GM21515 (cell line): ENCODE data around the gene CLTA.
A peak's percentile ranks its signal among the peaks of the same experiment; 100 is the strongest.

Experiments
- ATAC-seq: cut with Tn5 transposase; IDR thresholded peaks from one replicate; pipeline ENCODE4 v1.9.1; 2021; ENCODE audit not compliant: unreplicated experiment

Gene CLTA

DNA sequence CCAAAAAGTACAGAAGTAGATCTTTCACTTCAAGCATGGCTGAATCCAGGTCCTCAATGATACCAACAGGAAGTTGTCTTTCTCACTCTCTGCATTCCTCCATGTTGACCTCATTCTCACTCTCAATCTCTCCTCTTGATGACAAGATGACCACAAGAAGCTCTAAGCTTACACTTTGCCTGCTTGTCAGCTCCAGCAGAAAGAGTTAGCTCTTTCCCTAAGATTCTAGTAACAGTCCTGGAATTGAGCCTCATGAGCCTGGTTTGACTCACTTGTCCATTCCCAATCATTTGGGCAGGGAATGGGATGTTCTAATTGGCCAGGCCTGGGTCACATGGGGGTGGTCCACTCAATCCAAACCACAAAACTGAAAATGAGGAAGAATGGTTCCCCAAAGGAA, 3.3 kb upstream of the CLTA start:
- no peak for ATAC-seq

- no peak for ATAC-seq
Observed at GRCh38 chr9:36188212-36188611, 2.5 kb upstream of the CLTA start.

DNA sequence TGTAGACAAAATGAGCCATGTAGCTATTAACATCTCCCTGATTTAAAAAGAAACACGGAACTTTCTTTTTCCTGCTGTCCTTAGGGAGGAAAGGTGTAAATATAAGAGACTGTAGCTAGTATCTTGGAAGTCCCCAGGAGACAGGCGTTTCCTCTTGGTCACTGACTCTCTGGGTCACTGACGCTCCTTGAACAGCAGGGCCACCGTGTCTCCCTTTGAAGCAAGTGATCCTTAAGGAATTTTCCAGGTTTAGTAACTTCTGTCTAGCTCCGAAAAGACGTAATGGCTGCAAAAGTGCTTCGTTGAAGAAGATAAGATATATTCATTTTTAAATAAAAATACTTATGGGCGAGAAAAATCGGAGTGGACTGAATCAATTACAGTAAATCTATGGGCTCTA, 745 bp upstream of the CLTA start:
- no peak for ATAC-seq

GRCh38 chr9:36191290-36191645, 547 bp downstream of the CLTA start:
- peak; percentile 4 for ATAC-seq

GRCh38 chr9:36191686-36192085, 965 bp downstream of the CLTA start:
- ATAC-seq = no peak

GRCh38 chr9:36192196-36192595, 1.5 kb downstream of the CLTA start:
- no peak for ATAC-seq

DNA sequence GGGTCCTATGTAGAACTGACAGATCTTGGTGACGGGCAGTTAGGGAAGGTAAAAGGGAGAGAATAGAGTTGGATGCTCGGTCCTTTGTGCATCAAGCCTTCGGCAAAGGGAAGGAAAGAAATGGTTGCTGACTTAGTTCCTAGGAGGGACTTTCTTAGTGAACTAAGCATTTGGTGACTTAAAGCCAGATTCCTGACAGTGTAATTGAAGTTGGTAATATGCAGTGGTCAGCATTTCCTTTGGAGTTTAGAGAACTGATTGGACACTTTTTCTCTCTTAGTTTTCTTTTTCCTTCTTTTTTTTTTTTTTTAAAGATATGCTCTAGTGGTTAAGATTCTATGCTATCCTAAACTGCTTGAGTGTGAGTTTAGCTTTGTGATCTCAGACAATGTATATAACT, 2.3 kb downstream of the CLTA start:
- ATAC-seq = no peak

DNA sequence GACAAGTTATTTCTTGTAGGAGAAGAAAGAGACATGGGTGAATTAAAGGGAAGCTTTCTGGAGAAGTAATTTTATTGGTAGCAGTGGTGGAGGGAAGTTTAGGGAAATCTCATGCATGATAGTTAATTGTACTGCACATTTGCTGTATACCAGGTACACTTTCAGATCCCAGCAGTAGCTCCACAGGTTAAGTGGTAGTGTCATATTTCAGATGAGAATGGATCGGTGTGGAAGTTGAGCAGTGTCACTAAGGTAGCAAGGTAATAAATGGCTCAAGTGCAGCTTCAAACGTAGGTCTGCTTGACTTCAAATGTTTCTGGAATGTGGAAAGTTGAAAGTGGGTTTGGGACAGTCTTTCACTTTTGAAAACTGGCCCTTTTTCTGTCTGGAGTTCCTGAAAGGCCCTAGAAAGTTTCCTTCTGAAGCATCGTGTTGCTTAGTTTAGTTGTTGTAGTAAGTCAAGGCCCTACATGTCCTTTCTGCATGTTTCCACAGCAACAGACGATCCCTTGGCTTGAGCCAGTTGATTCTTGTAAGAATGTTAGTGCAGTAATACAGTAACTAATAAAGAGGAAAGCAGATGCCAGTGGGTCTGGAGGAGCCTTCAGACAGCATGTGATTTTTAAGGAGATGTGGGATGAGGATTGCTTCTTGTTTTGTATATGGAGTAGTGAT, 3.7 kb downstream of the CLTA start:
- ATAC-seq = no peak

GRCh38 chr9:36204906-36205547, 14.3 kb downstream of the CLTA start:
- ATAC-seq = no peak

GRCh38 chr9:36207016-36207415, 16.3 kb downstream of the CLTA start:
- no peak for ATAC-seq

DNA sequence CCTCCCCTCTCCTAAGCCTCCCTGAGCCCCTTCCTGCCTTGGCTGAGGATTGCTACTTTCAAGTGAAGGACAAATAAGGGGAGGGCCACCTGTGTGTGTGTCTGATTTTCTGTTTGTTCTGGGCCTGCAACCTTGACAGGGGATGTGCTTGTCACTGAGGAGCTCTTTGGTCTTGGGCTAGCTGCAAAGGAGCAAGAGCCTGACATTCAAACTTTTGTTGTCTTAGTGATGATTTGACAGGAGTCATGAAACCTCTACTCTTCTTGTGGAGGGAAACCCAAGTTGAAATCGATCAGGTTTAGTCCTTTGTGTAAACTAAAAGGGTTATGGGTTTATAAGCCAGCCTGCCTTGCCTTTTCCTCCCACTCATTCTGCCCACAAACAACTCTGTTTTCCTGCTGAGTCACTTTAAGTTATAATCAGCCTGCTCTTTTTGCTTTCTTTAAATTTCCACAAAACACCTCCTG, 16.9 kb downstream of the CLTA start:
- ATAC-seq = no peak

GRCh38 chr9:36208521-36209253, 18.0 kb downstream of the CLTA start:
- ATAC-seq = no peak

DNA sequence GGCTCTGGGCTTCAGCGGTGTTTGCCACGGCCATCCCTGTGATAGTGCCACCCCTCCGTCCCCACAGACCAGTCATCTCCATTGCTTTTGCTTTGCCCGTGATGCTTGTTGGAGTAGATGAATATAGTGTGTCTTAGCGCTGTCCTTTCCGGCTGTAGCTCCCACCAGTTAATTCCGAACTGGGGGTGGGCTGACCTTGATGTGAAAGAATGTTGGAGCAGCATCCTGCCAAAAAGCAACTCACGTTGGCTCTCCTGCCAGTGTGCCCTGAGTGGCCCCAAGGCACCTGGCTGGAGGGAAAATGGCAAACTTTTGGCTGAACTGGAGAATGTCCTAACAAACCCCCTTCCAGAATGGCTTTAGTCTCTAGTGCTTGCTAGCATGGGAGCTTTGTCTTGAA, 20.0 kb downstream of the CLTA start:
- ATAC-seq = no peak

DNA sequence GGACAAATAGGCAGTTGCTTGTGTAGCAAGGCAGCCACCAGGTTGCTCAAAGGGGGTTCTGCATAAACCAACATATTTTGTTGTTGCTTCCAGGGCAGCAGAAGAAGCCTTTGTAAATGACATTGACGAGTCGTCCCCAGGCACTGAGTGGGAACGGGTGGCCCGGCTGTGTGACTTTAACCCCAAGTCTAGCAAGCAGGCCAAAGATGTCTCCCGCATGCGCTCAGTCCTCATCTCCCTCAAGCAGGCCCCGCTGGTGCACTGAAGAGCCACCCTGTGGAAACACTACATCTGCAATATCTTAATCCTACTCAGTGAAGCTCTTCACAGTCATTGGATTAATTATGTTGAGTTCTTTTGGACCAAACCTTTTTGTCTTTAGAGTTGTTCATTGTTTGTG, 20.8 kb downstream of the CLTA start:
- ATAC-seq = no peak

DNA sequence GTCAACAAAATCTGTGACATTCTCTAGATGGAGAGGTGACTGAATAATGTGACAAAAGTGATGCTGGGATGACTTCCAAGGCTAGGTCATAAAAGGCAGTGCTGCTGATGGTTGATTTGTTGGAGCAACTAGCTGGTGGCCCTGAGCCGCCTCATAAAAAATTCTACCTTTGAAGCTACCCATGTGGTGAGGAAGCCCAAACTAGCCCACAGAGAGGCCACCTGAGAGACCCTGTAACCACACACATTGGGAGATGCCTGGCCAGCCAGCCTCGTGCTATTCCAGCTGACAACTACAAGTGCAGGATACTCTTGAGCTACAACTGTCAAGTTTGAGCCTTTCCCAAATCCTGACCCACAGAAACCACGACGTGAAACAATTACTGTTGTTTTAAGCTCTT, 22.7 kb downstream of the CLTA start:
- ATAC-seq = no peak

DNA sequence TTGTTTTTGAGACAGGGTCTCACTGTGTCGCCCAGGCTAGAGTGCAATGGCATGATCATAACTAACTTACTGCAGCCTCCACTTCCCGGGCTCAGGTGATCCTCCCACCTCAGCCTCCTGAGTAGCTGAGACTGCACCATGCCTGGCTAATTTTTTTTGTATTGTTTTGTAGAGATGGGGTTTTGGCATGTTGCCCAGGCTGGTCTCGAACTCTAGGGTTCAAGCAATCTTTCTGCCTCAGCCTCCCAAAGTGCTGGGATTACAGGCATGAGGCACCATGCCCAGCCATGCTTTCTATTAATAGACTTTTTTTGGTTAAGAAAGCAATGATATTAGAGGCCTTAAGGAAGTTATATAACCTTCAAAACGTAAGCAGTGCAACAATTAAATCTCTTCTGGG, 23.3 kb downstream of the CLTA start:
- no peak for ATAC-seq

- ATAC-seq = no peak
Observed at GRCh38 chr9:36214571-36214970, 23.9 kb downstream of the CLTA start.

GRCh38 chr9:36217256-36217968, 26.7 kb downstream of the CLTA start:
- ATAC-seq = no peak

- no peak for ATAC-seq
Observed at GRCh38 chr9:36218011-36218410, 27.3 kb downstream of the CLTA start.

DNA sequence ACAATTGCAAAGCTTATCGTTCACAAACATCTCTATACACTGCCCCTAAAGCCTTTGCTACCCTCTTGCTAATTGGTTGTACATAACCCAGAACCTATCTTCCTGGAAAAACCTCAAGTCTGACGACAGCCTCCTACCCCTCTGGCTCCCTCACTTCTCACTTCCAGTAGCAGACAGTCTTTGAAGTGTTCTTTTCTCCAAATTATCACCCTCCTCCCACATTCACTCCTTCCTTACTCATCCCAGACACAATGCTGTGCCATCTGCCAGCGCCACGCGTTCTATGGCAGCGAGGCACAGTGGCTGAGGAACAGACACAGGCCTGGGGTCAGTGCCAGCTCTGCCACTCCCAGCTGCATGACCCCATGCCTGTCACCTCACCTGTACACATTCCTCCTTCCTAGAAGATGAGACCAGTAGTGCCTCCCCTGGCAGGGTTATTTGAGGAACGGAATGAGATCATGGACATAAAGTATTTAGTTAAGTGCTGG, 27.7 kb downstream of the CLTA start:
- ATAC-seq = no peak

DNA sequence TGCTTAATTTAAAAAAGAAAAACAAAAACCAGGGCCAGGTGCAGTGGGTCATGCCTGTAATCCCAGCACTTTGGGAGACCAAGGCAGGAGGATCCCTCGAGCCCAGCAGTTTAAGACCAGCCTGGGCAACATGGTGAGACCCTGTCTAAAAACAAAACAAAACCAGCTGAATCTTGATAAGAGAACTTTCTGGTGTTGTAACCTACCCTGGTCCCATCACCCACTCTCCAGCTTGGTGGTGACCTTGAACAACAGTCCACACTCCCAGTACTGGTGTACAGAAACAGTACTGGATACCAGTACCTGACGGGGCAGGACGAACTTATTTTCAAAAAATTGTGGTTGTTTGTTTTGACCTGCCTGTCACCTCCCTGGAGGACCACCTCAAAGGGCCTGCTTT, 30.9 kb downstream of the CLTA start:
- no peak for ATAC-seq

DNA sequence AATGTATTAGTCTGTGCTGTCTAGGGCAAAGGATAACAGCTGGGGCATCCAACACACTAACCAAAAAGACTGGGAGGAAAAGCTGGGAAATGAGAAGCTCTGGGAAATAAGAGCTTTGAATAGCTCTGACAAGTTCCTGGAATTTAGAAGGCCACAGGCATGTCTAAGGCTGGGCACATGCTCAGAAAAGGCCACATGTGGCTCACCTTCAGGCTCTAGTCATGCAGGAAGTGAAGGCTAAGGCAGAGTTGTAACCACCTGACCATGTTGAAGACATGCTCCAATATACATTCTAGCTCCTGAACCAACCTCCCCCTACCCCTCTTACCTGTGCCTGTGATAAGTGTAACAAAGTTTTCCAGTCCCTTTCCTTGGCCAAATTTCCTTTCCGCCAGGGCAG, 31.7 kb downstream of the CLTA start:
- no peak for ATAC-seq
